ENCODE data around the gene MYRIP.

GRCh38 chr3:39982665-39983357 is 173.4 kb downstream of the MYRIP start:
- no peak for TF ChIP-seq POLR2A (IDR thresholded peaks at IDR 0.05; ENCODE audit: extremely low read depth, insufficient read length)
- no peak for TF ChIP-seq MAX (IDR thresholded peaks at IDR 0.05; ENCODE audit: low read depth, low read length)
